Stomach (tissue), 4 donors: ENCODE measurements around the gene NPAS4.
A peak's percentile ranks its signal among the peaks of the same experiment; 100 is the strongest.

Experiments used
- POLR2AphosphoS5 ChIP-seq, 3 donors: sonication (generic); formaldehyde crosslinking; IDR thresholded peaks; one replicate each; pipeline ENCODE4 v1.6.1; 2016; ENCODE audit warnings: antibody characterized with exemption in 3 of 3
- TF ChIP-seq, protein P1 (sequence below), 7 experiments: fragments of 450-650 bp in 4 of 7; fragments of 200-600 bp in 3 of 7; sonication (generic) in 3 of 7; IDR thresholded peaks; one replicate each; pipeline ENCODE4 v1.5.1; 2016 to 2019; ENCODE audit warnings: antibody characterized with exemption in 7 of 7, control low read depth in 2 of 7, mild to moderate bottlenecking in 1 of 7

DNA sequence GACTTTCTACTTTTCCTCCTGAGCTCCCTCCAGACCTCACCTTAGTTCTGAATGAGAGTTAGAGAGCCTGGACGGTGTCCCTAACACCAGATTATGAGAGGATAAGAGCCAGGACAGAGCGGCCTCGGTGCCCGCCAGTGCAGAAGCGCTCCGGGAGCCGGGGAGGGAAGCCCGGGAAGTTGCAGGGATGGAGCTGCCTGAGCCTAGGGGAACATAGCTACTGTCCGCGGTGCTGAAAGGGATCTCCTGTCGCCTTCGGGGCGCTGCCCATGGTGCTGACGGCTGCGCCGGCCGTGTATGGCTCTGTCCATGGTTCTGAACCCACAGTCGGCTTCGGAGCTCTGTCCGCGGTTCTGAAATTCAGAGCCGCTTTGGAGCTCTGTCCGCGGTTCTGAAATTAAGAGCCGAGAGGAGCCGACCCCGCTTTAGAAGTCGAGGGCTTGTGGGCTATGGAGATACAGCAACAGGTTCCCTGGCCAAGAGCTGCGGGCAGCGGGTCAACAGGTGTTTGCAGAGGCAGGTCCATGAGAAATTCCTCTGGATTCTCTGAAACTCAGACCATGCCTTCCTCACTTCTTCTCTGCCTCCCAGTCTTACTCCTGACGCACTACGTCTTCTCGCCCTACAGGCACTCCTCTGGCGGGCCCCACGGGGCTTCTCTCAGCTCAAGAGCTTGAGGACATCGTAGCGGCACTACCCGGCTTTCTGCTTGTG is 814 bp downstream of the NPAS4 start:
- TF ChIP-seq, protein P1, sequence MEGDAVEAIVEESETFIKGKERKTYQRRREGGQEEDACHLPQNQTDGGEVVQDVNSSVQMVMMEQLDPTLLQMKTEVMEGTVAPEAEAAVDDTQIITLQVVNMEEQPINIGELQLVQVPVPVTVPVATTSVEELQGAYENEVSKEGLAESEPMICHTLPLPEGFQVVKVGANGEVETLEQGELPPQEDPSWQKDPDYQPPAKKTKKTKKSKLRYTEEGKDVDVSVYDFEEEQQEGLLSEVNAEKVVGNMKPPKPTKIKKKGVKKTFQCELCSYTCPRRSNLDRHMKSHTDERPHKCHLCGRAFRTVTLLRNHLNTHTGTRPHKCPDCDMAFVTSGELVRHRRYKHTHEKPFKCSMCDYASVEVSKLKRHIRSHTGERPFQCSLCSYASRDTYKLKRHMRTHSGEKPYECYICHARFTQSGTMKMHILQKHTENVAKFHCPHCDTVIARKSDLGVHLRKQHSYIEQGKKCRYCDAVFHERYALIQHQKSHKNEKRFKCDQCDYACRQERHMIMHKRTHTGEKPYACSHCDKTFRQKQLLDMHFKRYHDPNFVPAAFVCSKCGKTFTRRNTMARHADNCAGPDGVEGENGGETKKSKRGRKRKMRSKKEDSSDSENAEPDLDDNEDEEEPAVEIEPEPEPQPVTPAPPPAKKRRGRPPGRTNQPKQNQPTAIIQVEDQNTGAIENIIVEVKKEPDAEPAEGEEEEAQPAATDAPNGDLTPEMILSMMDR (IDR thresholded peaks at IDR 0.05) = peak in 1 of 7 experiments; percentile 23
- peak in 2 of 3 donors; percentile 57 to 81 for TF ChIP-seq POLR2AphosphoS5 (IDR thresholded peaks at IDR 0.05)
